K562 (cell line): ENCODE results near the gene HNRNPF. TPM values are rescaled to one million over a fixed set of nuclear protein-coding genes. Genes with fewer than 3 reads are reported as not detected.

Source experiments
- ARHGAP35 ChIP-seq: fragments of 450-650 bp; IDR thresholded peaks from 2 replicates; pipeline ENCODE4 v1.6.1; 2018; ENCODE audit not compliant: partially characterized antibody
- CBFA2T3 ChIP-seq: fragments of 450-650 bp; IDR thresholded peaks from 2 replicates; pipeline ENCODE4 v1.6.1; 2017
- EHMT2 ChIP-seq: fragments of 450-650 bp; IDR thresholded peaks from 2 replicates; pipeline ENCODE4 v1.6.1; 2018; ENCODE audit warnings: antibody characterized with exemption
- EP400 ChIP-seq: fragments of 450-650 bp; IDR thresholded peaks from 2 replicates; pipeline ENCODE4 v1.6.1; 2017; ENCODE audit warnings: antibody characterized with exemption, mild to moderate bottlenecking, moderate library complexity
- FOXM1 ChIP-seq, 2 experiments: fragments of 450-650 bp in 1 of 2; sonication (generic) in 1 of 2; formaldehyde crosslinking in 1 of 2; IDR thresholded peaks; 2 replicates each; pipeline versions ENCODE4 v1.6.1 to v1.9.0; 2017 to 2022; ENCODE audit warnings: low read depth in 2 of 2, mild to moderate bottlenecking in 2 of 2, missing genetic modification reagents in 1 of 2, moderate library complexity in 1 of 2
- HNRNPK ChIP-seq: fragments of 200-400 bp; formaldehyde crosslinking; IDR thresholded peaks from one replicate; pipeline ENCODE4 v1.6.1; 2018; ENCODE audit warnings: mild to moderate bottlenecking, low read depth, low read length; ENCODE audit not compliant: poor library complexity, severe bottlenecking
- KAT2B ChIP-seq: IDR thresholded peaks from one replicate; pipeline ENCODE4 v1.6.1; 2012; ENCODE audit warnings: low read depth, mild to moderate bottlenecking, control low read depth, inconsistent platforms, low read length, moderate library complexity
- KDM5B ChIP-seq: fragments of 200-600 bp; sonication (generic); IDR thresholded peaks from 2 replicates; pipeline ENCODE4 v1.6.1; 2012; ENCODE audit warnings: low read depth, mild to moderate bottlenecking, moderate library complexity, low read length, control low read depth, inconsistent platforms; ENCODE audit not compliant: insufficient replicate concordance
- RBM34 ChIP-seq: fragments of 200-400 bp; formaldehyde crosslinking; IDR thresholded peaks from 2 replicates; pipeline ENCODE4 v1.6.1; 2018; ENCODE audit warnings: low read length, borderline replicate concordance; ENCODE audit not compliant: insufficient read depth
- SAP30 ChIP-seq: fragments of 200-600 bp; sonication (generic); IDR thresholded peaks from 2 replicates; pipeline ENCODE4 v1.6.1; 2012; ENCODE audit warnings: borderline replicate concordance, low read depth, mild to moderate bottlenecking, moderate library complexity, low read length, control low read depth, inconsistent platforms; ENCODE audit not compliant: insufficient read depth, poor library complexity, severe bottlenecking
- SUPT5H ChIP-seq: fragments of 450-650 bp; IDR thresholded peaks from 2 replicates; pipeline ENCODE4 v1.6.1; 2016
- TAF9B ChIP-seq: fragments of 450-650 bp; IDR thresholded peaks from 2 replicates; pipeline ENCODE4 v1.6.1; 2018; ENCODE audit warnings: mild to moderate bottlenecking; ENCODE audit not compliant: partially characterized antibody
- TBP ChIP-seq: optimal IDR thresholded peaks from 2 replicates; pipeline ENCODE3; 2011; ENCODE audit warnings: low read depth, low read length, improper control_type of control experiment
- TRIM28 ChIP-seq: fragments of 450-650 bp; IDR thresholded peaks from 2 replicates; pipeline ENCODE4 v1.6.1; 2017
- ZNF224 ChIP-seq: sonication (generic); formaldehyde crosslinking; IDR thresholded peaks from 2 replicates; pipeline ENCODE4 v1.8.0; 2022; ENCODE audit warnings: mild to moderate bottlenecking, missing genetic modification reagents
- ZNF589 ChIP-seq: fragments of 200-800 bp; sonication (Bioruptor generic); IDR thresholded peaks from 2 replicates; pipeline ENCODE4 v1.6.1; 2016; ENCODE audit warnings: low read depth, missing genetic modification characterization, missing compliant biosample characterization
- polyA plus RNA-seq, 8 experiments: library from polyadenylated mRNA; depleted of rRNA in 4 of 8; stranded (reverse) in 5 of 8; unstranded in 3 of 8; fragments of >200 nt; fragmentation: Nextera tagmentation in 2 of 8; fragmentation: Illumina TruSeq in 1 of 8; extraction: Ambion mirVana in 2 of 8; extraction: Trizol in 1 of 8; gene quantifications; 2 replicates each; pipeline versions ENCODE4 v1.2.1 to v1.2.3, GENCODE V29; 2011 to 2014; ENCODE audit warnings: inconsistent platforms in 1 of 8, missing spikeins in 1 of 8
- total RNA-seq, 7 experiments: library from RNA; depleted of rRNA in 6 of 7; stranded (reverse); fragments of >200 nt in 6 of 7; fragmentation: Illumina TruSeq in 2 of 7; extraction: Trizol in 2 of 7; gene quantifications; 2 replicates each; pipeline versions ENCODE4 v1.2.1 to v1.2.3, GENCODE V29; 2011 to 2021; ENCODE audit warnings: low replicate concordance in 1 of 7
- TF ChIP-seq, protein P1 (sequence below): sonication (generic); formaldehyde crosslinking; IDR thresholded peaks from 2 replicates; pipeline ENCODE4 v1.4.0; 2020; ENCODE audit warnings: mild to moderate bottlenecking, missing genetic modification reagents
- TF ChIP-seq, protein P2 (sequence below): fragments of 450-650 bp; IDR thresholded peaks from 2 replicates; pipeline ENCODE4 v1.6.1; 2016; ENCODE audit warnings: borderline replicate concordance
- TF ChIP-seq, protein P3 (sequence below): sonication (generic); formaldehyde crosslinking; IDR thresholded peaks from 2 replicates; pipeline ENCODE4 v1.8.0; 2022; ENCODE audit warnings: missing genetic modification reagents, mild to moderate bottlenecking, borderline replicate concordance
- TF ChIP-seq, protein P4 (sequence below): sonication (generic); formaldehyde crosslinking; IDR thresholded peaks from 2 replicates; pipeline ENCODE4 v1.9.0; 2022; ENCODE audit warnings: mild to moderate bottlenecking, missing genetic modification reagents

Gene HNRNPF
- total and polyA plus RNA-seq, 9 of the 15 experiments (the other 6 are each of a cell fraction or from before 2014, with no cell fraction given) = 192 to 489 (median 416) TPM

DNA sequence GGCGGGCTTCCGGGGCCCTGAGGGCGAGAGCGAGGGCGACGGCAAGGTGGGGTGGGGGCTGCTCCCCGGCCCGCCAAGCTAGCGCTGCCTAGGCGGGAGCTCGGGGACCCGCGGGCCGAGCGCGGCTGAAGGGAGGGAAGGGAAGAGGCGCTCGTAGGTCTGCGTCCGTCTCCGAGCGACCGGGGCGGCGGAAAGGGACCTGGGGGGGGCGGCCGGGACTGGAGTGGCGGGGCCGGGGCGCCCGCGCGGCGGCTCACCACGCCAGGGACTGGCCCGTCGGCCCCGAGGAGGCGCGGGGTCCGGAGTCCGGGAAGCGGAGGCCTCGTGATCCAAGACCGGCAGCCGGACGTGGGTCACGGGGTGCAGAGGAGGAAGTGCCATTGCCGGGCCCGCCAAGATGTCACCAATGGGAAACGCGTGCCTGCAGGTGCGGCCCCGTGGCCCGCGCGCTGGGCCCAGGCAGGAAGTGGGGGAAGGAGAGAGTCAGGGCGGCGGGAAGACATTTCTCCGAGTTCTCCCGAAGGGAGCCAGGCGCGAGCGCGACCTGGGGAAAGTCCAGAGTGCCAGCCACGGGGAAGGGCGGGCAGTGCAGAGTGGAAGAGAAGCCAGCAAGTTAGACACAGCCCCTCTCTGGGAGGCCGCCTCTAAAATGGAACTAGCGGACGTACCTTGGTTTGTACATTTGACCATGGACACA is 11.9 kb downstream of the HNRNPF start (continued):
- TF ChIP-seq KDM5B (peak; percentile 62), ZNF589 (CRISPR knock-in tag) (0 out of 2 replicates have a peak, but pooled peaks have one; percentile 44), FOXM1 (IDR thresholded peaks at IDR 0.05; ENCODE audit: low read depth) (no peak), FOXM1 (CRISPR knock-in tag; IDR thresholded peaks at IDR 0.05; ENCODE audit: low read depth) (peak; percentile 59; the same call in 1 of the 2 replicates), CBFA2T3 (peak; percentile 42), ZNF224 (peak; percentile 98), RBM34 (no peak), EP400 (peak; percentile 95), SUPT5H (peak; percentile 90), ARHGAP35 (no peak), KAT2B (no peak), TAF9B (peak; percentile 42), TRIM28 (no peak; the same call in 1 of the 2 replicates), SAP30 (peak; percentile 78), TBP (peak; percentile 83), EHMT2 (no peak), HNRNPK (peak; percentile 99)
- TF ChIP-seq, protein P1, sequence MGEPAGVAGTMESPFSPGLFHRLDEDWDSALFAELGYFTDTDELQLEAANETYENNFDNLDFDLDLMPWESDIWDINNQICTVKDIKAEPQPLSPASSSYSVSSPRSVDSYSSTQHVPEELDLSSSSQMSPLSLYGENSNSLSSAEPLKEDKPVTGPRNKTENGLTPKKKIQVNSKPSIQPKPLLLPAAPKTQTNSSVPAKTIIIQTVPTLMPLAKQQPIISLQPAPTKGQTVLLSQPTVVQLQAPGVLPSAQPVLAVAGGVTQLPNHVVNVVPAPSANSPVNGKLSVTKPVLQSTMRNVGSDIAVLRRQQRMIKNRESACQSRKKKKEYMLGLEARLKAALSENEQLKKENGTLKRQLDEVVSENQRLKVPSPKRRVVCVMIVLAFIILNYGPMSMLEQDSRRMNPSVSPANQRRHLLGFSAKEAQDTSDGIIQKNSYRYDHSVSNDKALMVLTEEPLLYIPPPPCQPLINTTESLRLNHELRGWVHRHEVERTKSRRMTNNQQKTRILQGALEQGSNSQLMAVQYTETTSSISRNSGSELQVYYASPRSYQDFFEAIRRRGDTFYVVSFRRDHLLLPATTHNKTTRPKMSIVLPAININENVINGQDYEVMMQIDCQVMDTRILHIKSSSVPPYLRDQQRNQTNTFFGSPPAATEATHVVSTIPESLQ = peak; percentile 99
- TF ChIP-seq, protein P2, sequence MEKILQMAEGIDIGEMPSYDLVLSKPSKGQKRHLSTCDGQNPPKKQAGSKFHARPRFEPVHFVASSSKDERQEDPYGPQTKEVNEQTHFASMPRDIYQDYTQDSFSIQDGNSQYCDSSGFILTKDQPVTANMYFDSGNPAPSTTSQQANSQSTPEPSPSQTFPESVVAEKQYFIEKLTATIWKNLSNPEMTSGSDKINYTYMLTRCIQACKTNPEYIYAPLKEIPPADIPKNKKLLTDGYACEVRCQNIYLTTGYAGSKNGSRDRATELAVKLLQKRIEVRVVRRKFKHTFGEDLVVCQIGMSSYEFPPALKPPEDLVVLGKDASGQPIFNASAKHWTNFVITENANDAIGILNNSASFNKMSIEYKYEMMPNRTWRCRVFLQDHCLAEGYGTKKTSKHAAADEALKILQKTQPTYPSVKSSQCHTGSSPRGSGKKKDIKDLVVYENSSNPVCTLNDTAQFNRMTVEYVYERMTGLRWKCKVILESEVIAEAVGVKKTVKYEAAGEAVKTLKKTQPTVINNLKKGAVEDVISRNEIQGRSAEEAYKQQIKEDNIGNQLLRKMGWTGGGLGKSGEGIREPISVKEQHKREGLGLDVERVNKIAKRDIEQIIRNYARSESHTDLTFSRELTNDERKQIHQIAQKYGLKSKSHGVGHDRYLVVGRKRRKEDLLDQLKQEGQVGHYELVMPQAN = peak; percentile 94
- TF ChIP-seq, protein P3, sequence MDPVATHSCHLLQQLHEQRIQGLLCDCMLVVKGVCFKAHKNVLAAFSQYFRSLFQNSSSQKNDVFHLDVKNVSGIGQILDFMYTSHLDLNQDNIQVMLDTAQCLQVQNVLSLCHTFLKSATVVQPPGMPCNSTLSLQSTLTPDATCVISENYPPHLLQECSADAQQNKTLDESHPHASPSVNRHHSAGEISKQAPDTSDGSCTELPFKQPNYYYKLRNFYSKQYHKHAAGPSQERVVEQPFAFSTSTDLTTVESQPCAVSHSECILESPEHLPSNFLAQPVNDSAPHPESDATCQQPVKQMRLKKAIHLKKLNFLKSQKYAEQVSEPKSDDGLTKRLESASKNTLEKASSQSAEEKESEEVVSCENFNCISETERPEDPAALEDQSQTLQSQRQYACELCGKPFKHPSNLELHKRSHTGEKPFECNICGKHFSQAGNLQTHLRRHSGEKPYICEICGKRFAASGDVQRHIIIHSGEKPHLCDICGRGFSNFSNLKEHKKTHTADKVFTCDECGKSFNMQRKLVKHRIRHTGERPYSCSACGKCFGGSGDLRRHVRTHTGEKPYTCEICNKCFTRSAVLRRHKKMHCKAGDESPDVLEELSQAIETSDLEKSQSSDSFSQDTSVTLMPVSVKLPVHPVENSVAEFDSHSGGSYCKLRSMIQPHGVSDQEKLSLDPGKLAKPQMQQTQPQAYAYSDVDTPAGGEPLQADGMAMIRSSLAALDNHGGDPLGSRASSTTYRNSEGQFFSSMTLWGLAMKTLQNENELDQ (CRISPR knock-in tag) = peak; percentile 98
- TF ChIP-seq, protein P4, sequence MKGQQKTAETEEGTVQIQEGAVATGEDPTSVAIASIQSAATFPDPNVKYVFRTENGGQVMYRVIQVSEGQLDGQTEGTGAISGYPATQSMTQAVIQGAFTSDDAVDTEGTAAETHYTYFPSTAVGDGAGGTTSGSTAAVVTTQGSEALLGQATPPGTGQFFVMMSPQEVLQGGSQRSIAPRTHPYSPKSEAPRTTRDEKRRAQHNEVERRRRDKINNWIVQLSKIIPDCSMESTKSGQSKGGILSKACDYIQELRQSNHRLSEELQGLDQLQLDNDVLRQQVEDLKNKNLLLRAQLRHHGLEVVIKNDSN = peak; percentile 95
